Tibial artery (tissue), 4 donors: Measurements from ENCODE around the gene PCDH12.

Experiments used
- DNase-seq, 2 donors: peaks; one replicate each; pipeline ENCODE4 v3.0.0-alpha.2; 2019
- H3K27ac ChIP-seq, 2 donors: fragments of 200-600 bp; sonication (generic) in 1 of 2; 1 replicate in 1 of 2; 2 replicates in 1 of 2; pipeline ENCODE4 v1.5.1; 2018 to 2019; ENCODE audit warnings: mild to moderate bottlenecking in 1 of 2
- H3K27me3 ChIP-seq, 2 donors: fragments of 200-600 bp; sonication (generic) in 1 of 2; one replicate each; pipeline versions ENCODE4 v1.5.1 to v1.6.0; 2016 to 2019
- H3K36me3 ChIP-seq, 3 donors: fragments of 200-600 bp; sonication (generic) in 2 of 3; one replicate each; pipeline ENCODE4 v1.5.1; 2016 to 2019; ENCODE audit warnings: mild to moderate bottlenecking in 2 of 3
- H3K4me1 ChIP-seq, 4 donors: fragments of 200-600 bp; sonication (generic) in 2 of 4; 1 replicate in 3 of 4; 2 replicates in 1 of 4; pipeline ENCODE4 v1.5.1; 2016 to 2019
- H3K4me3 ChIP-seq, 2 donors: fragments of 200-600 bp; sonication (generic) in 1 of 2; 1 replicate in 1 of 2; 2 replicates in 1 of 2; pipeline ENCODE4 v1.5.1; 2018 to 2019; ENCODE audit warnings: mild to moderate bottlenecking in 2 of 2
- H3K9me3 ChIP-seq, 3 donors: fragments of 200-600 bp; sonication (generic) in 1 of 3; one replicate each; pipeline ENCODE4 v1.5.1; 2016 to 2019
- intact Hi-C: fragments of 100-400 bp; cut with DNase I; formaldehyde crosslinking; loops from one replicate; pipeline ENCODE4 v1.15.0; 2023; ENCODE audit warnings: low total_unique reads
- TF ChIP-seq, protein P1 (sequence below), 2 experiments: fragments of 200-600 bp in 1 of 2; fragments of 450-650 bp in 1 of 2; IDR thresholded peaks; one replicate each; pipeline ENCODE4 v1.5.1; 2017 to 2019; ENCODE audit warnings: antibody characterized with exemption in 2 of 2, mild to moderate bottlenecking in 1 of 2, moderate library complexity in 1 of 2

PCDH12 gene

GRCh38 chr5:142000173-142000572 is 42.2 kb upstream of the PCDH12 start:
- no peak overlapping the region for H3K4me3 ChIP-seq
- H3K4me1 ChIP-seq = no peaks in the 10 kb centered on the region
- intact Hi-C loops = no loop called here
- no peak for DNase-seq
- peaks cover 24 to 65% (median 64%) of the 10 kb centered on the region in 3 donors for H3K36me3 ChIP-seq
- no peaks in the 10 kb centered on the region for H3K27me3 ChIP-seq
- H3K9me3 ChIP-seq = no peaks in the 10 kb centered on the region
- TF ChIP-seq, protein P1, sequence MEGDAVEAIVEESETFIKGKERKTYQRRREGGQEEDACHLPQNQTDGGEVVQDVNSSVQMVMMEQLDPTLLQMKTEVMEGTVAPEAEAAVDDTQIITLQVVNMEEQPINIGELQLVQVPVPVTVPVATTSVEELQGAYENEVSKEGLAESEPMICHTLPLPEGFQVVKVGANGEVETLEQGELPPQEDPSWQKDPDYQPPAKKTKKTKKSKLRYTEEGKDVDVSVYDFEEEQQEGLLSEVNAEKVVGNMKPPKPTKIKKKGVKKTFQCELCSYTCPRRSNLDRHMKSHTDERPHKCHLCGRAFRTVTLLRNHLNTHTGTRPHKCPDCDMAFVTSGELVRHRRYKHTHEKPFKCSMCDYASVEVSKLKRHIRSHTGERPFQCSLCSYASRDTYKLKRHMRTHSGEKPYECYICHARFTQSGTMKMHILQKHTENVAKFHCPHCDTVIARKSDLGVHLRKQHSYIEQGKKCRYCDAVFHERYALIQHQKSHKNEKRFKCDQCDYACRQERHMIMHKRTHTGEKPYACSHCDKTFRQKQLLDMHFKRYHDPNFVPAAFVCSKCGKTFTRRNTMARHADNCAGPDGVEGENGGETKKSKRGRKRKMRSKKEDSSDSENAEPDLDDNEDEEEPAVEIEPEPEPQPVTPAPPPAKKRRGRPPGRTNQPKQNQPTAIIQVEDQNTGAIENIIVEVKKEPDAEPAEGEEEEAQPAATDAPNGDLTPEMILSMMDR (IDR thresholded peaks at IDR 0.05) = no peak
- H3K27ac ChIP-seq = no peak overlapping the region

DNA sequence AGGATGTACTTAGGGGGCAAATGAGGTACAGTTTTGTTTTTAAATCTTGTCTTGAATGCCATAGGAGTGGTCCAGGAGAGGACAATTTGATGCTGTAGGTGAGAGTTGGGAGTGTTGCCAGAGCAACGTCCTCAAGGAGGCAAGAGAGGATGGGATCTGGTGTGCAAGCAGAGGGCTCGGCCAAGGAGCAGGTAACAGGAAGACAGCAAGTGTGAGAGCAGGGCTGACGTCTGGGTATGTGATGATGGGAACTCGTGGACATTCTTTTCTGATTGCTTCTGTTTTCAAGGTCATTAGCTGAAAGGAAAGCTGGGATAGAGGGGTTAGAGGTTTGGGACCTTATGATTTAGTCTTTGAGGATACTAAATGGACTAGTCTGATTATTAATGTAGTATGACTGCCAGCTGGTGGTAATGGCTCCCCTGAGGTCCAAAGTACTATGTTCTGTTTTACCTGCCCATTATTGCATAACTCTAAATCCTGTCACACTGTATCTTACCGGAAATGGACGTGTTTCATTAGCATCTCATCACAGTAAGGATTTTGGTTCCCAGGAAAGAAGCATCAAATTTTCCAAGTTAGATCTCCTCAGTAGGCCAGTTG is 39.5 kb upstream of the PCDH12 start:
- peaks cover 26 to 55% (median 51%) of the 10 kb centered on the region in 3 donors for H3K36me3 ChIP-seq
- no peaks in the 10 kb centered on the region for H3K9me3 ChIP-seq
- no peak overlapping the region for H3K27ac ChIP-seq
- H3K4me3 ChIP-seq = no peak overlapping the region
- intact Hi-C loops = no loop called here
- no peak for DNase-seq
- peaks cover 0 to 4% (median 0%) of the 10 kb centered on the region in 4 donors for H3K4me1 ChIP-seq
- H3K27me3 ChIP-seq = no peaks in the 10 kb centered on the region
- TF ChIP-seq, protein P1 (IDR thresholded peaks at IDR 0.05) = no peak

GRCh38 chr5:141995656-141996055 is 37.7 kb upstream of the PCDH12 start:
- Histone ChIP-seq H3K27me3 (no peaks in the 10 kb centered on the region), H3K36me3 (peaks cover 13 to 45% (median 33%) of the 10 kb centered on the region in 3 donors), H3K27ac (no peak overlapping the region), H3K4me1 (peaks cover 0 to 5% (median 0%) of the 10 kb centered on the region in 4 donors), H3K4me3 (no peak overlapping the region), H3K9me3 (no peaks in the 10 kb centered on the region)
- intact Hi-C loops = no loop called here
- DNase-seq = no peak
- TF ChIP-seq, protein P1 (IDR thresholded peaks at IDR 0.05) = no peak

DNA sequence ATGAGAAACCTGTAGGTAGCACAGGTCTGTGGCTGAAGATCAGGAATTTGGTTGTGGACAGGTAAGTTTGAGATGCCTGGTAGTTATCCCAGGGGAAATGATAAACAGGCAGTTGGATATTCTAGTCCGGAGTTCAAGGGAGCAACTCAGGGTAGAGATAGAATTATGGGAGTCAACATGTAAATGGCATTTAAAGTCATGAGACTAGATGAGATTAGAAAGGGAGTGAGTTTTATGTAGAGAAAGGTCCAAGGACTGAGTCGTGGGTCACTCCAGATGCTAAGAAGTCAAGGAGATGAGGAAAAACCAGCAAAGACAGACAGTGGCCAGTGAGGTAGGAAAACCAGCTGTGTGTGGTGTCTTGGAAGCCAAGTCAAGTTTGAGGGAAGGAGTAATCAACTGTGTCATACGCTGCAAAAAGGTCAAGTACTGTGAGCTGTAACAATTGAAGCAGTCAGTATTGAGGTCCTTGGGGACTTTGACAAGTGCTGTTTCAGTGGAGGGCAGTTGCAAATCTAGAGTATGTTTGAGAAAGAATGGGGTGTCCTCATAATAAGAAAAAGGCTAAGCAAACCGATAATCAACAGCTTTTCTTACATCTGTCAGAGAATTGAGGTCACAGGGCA is 36.6 kb upstream of the PCDH12 start:
- intact Hi-C loops = loop anchor here (5.0 kb wide), 1 partner anchor 148 kb away; no protein-coding TSS in a partner anchor
- TF ChIP-seq, protein P1 (IDR thresholded peaks at IDR 0.05) = no peak
- H3K27ac ChIP-seq = no peak overlapping the region
- H3K4me1 ChIP-seq = peaks cover 0 to 5% (median 0%) of the 10 kb centered on the region in 4 donors
- H3K9me3 ChIP-seq = no peaks in the 10 kb centered on the region
- H3K27me3 ChIP-seq = no peaks in the 10 kb centered on the region
- no peak for DNase-seq
- H3K36me3 ChIP-seq = peaks cover 13 to 41% (median 27%) of the 10 kb centered on the region in 3 donors
- no peak overlapping the region for H3K4me3 ChIP-seq

DNA sequence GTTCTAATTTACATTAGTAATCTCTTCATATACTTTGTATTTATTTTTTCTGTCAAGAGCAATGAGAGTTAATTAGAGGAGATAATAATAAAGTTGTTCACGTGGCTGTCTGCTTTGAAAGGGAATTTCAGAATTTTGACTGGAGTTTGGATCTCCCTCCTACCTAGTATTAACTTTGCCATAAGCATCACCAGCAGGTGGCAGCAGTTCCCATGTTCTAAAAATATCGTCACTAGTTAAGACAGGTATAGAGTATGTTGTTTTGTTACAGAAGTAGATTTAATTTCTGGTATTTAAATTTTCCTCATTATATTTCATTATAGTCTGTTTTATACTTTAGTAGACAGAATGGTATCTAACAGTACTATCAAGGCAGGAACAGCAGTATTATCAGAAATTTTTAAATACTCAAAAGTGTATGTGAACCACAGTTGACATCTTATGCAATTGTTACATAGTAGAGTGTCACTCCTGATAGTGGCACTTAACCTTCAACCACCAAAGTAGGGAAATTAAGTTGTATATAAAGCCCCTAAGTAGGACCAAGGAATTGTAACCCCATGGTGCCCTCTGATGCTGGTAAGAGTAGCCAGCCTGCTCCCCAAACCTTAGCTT is 34.5 kb upstream of the PCDH12 start:
- H3K4me3 ChIP-seq = no peak overlapping the region
- intact Hi-C loops = loop anchor here (5.0 kb wide), 1 partner anchor 150 kb away; no protein-coding TSS in a partner anchor
- DNase-seq = peak; percentile 75 to 85
- H3K27ac ChIP-seq = no peak overlapping the region
- no peaks in the 10 kb centered on the region for H3K27me3 ChIP-seq
- TF ChIP-seq, protein P1 (IDR thresholded peaks at IDR 0.05) = peak; percentile 80
- H3K4me1 ChIP-seq = peaks cover 0 to 5% (median 0%) of the 10 kb centered on the region in 4 donors
- peaks cover 30 to 44% (median 31%) of the 10 kb centered on the region in 3 donors for H3K36me3 ChIP-seq
- no peaks in the 10 kb centered on the region for H3K9me3 ChIP-seq
